NCI-H2196 treated with DMSO at 0.1 percent for 48 hours (cell line): ENCODE data around the gene MAN2B2.

ENCODE experiments used
- DNase-seq: peaks from one replicate; lab custom pipeline; 2025; ENCODE audit not compliant: unreplicated experiment; lab: John Stamatoyannopoulos, UW

The MAN2B2 gene

DNA sequence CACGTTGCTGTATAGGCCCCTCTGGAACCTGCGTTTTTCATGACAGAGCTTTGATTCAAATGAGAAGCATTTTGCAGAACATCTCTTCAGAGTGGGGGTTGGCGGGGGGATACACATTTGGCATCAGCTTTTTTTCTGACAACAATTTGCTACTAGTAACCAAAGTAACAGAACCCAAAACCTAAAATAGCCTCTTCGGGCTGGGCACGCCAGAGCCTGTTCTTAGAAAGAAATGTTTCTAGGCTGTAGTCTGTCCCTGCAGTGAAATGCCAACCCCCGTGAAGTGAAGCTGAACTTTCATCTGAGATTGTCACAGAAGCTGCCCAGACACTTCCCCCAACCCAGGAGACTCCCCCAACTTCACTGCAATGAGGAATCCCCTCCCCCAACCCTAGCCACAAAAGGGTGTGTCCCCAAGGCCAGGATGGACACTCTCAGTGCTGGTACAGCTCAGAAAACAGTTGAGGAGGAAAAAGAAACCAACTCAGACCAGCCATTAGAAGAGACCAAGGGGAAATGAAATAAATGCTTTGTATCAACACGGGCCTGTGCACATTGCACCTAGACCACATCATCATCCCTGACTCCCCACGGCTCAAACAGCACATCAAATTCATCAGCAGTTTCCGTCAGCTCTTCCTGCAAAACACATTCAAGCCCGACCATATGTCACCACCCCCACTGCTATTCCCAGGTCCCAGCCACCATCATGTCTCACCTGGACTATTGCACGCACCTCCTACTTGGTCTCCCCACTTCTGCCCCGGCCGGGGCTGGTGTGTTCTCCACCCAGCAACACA lies 8.4 kb upstream of the MAN2B2 start:
- no peak for DNase-seq

GRCh38 chr4:6567218-6567617 lies 7.8 kb upstream of the MAN2B2 start:
- no peak for DNase-seq

DNA sequence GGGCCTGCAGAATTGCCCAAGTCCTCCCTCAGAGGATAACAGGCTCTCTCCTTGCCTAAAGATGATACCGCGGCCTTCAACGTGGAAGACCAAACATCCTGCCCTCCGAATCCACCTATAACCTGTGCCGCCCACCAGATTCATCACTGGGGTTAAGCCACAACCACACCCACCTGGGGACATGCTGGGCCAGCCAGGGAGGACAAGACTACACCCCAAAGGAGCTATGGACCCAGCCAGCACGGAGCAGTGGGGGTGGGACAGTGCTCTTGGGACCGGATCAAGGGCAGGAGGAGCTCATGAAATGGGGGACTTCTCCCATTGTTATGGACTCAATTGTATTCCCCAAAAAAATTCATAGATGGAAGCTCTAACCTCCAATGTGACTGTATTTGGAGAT lies 6.8 kb upstream of the MAN2B2 start:
- no peak for DNase-seq

DNA sequence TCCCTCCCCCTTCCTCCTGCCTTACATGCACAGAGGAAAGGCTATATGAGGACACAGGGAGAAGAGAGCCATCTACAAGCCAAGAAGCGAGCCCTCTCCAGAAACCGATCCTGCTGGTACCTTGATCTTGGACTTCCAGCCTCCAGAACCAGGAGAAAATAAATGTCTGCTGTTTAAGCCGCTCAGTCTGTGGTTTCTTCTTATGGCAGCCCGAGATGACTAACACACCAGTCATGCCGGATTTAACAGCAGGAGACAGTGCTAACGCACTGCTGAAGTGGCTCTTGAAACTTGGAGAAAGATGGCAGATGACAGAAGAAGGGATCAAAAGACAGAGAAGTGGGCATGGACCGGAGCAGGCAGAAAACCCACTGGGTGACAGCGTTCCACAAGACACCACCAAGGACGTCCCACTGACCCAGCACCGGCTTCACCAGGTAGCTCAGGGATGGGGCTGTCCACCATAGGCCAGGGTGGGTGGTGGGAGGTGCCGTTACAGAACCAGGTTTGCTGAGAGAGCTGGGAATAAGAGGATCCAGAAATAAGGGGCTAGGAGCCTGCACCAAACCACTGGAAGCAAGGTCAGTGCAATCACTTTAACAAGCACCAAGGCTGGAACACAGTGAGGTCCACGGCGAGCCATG lies 6.2 kb upstream of the MAN2B2 start:
- DNase-seq, result no peak

GRCh38 chr4:6571608-6572007 lies 3.4 kb upstream of the MAN2B2 start:
- DNase-seq, result no peak

GRCh38 chr4:6573551-6573950 lies 1.4 kb upstream of the MAN2B2 start:
- DNase-seq, result no peak

- no peak for DNase-seq
These were observed 823 bp upstream of the MAN2B2 start for GRCh38 chr4:6573986-6574746.

DNA sequence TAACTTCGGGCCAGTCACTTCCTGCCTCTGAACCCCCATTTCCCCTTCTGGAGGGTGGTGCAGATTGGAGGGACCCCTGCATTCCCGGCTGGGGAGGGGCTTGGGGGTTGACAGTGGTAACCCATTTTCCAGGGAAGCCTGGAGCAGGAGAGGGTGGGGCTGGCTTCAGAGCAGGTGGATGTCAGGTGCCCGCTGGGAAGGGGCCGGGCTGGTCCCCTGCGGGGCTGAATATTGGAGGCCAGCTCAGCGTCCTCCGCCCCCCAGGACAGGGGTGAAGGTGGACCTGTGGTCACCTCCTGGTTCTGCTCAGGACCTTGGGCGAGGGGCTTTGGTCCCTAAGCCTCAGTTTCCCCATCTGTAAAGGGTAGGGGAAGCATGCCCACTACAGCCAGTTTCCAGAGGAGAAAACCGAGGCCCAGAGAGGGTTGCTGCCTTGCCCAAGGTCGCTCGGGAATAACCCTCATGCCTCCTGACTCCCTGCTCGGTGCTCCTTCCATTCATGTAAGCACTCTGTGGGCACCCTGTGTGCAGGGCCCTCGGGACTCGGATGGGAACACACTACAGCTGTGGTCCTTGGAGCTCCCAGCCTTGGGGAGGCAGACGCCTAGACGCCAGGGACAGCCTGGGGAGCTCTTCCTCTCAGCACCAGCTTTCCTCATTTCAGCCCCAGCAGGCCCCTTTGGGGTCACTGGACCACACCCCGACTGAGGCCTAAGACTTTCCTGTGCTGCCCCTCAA lies 683 bp downstream of the MAN2B2 start:
- DNase-seq, result no peak

GRCh38 chr4:6576512-6576911 lies 1.5 kb downstream of the MAN2B2 start:
- peak; percentile 53 for DNase-seq

DNA sequence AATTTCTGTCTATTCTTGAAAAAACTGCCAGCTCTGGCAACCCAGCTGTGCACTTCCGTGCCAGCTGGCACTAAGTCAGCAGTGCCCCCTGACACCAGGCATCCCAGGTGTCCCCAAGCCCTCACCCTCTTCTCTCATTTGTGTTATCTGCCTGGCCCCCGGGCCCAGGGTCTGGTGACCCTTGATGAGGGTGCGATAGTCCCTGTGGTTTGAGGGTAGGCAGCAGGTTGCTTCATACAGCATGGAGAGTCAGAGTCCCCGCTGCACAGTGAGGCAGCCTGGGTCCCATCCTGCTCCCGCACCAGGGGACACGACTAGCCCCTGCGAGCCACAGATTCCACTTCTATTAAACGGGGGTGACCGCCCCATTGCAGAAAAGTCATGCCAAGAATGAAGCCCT lies 1.9 kb downstream of the MAN2B2 start:
- no peak for DNase-seq

GRCh38 chr4:6577409-6577808 lies 2.4 kb downstream of the MAN2B2 start:
- no peak for DNase-seq

DNA sequence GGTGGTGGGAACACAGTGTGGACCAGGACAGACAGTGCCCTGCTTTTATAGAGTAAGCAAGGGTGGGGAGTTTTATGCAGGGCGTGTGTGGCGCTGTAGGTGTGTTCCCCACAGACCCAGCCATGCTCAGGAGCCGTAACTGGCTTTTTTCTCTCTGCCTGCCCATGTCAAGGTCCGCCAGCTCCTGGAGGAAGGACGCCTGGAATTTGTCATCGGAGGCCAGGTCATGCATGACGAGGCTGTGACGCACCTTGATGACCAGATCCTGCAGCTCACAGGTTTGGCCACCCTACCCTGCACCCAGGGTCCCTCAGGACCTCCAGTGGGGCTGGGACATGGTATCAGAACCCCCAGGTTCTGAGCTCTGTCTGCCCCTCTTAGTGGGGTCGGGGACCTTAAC lies 3.2 kb downstream of the MAN2B2 start:
- no peak for DNase-seq

DNA sequence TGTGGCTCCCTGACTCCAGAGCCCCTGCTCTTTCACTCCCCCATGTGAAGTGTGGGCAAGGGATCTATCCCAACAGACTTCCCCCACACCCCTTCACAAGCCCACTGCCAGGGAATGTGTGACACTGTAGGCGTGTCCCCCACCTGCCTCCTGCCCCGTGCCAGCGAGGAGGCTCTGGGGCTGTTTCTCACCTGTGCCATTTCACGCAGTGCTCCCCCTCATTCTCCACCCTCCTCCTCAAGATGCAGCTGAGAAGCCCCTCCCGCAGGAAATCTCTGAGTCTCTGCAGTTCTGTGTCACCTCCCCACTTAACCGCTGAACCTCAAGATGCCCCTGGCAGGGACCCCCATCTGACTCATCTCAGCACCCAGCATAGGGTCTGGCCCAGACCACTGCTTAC lies 5.4 kb downstream of the MAN2B2 start:
- no peak for DNase-seq

- no peak for DNase-seq
These were observed 6.7 kb downstream of the MAN2B2 start for GRCh38 chr4:6581566-6582121.

GRCh38 chr4:6582889-6583490 lies 8.0 kb downstream of the MAN2B2 start:
- no peak for DNase-seq

DNA sequence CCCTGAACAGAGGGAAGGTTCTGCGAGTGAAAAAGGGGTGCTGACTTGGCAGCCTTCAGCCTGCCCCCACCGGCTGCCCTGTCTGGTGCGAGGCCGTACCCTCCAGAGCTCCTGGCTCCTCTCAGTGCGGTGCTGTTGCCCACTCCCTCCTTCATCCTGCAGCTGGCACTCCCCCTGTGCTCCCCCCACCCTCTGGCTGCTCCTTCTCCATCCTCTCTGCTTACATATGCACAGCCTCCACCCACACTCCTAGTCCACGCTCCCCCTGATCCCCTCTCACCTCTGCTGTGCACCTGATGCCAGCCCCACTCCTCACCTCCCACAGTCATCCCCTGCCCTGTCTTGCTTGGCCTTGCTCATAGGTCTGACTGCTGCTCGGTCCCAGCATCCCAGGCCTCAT lies 9.9 kb downstream of the MAN2B2 start:
- no peak for DNase-seq

- no peak for DNase-seq
These were observed 11.8 kb downstream of the MAN2B2 start for GRCh38 chr4:6586715-6587325.

- no peak for DNase-seq
These were observed 14.5 kb downstream of the MAN2B2 start for GRCh38 chr4:6589444-6589843.

GRCh38 chr4:6591313-6591712 lies 16.3 kb downstream of the MAN2B2 start:
- DNase-seq, result no peak

GRCh38 chr4:6591781-6592180 lies 16.8 kb downstream of the MAN2B2 start:
- DNase-seq, result no peak
